K562 (cell line): Measurements from ENCODE around the gene LRRC43. TPM values are rescaled to one million over a fixed set of nuclear protein-coding genes. Genes with fewer than 3 reads are reported as not detected.
A peak's percentile ranks its signal among the peaks of the same experiment; 100 is the strongest.

Experiments used
- ATAC-seq: fragments of 200-7000 bp; cut with Tn5 transposase; 3 replicates; pipeline ENCODE4 v1.9.1; 2020; ENCODE audit warnings: moderate library complexity
- BruUV-seq: library from RNA; stranded (reverse); fragments of 400-500 nt; replicated peaks from 2 replicates; lab custom pipeline; 2021; lab: Mats Ljungman, UMichigan
- CTCF ChIA-PET: fragments of 300-600 bp; formaldehyde crosslinking; extraction: SDS; loops from one replicate; lab custom pipeline; 2021; ENCODE audit warnings: low intra/inter-chr PET ratio; lab: Yijun Ruan, JAX
- POLR2A ChIA-PET: fragments of 300-600, 350-650 bp; sonication (Branson Sonifier 250); formaldehyde crosslinking; extraction: SDS; loops from one replicate; lab custom pipeline; 2021; ENCODE audit warnings: antibody characterized with exemption, inconsistent platforms; lab: Yijun Ruan, JAX
- DNase-seq, 4 experiments: peaks; one replicate each; pipeline versions ENCODE4 v3.0.0 to v3.0.0-alpha.2; 2011 to 2018; ENCODE audit warnings: low spot score in 3 of 4, mixed read lengths in 3 of 4; ENCODE audit errors: extremely low read depth in 1 of 4
- FAIRE-seq: peaks from 2 replicates; lab custom pipeline; 2011; peaks lifted over from hg19 to GRCh38; lab: Jason Lieb, UNC
- H2AFZ ChIP-seq: 2 replicates; pipeline ENCODE4 v1.6.0; 2011; ENCODE audit warnings: low read depth, low read length, control low read depth, inconsistent platforms
- H3K27ac ChIP-seq: fragments of 200-600 bp; 3 replicates; pipeline ENCODE4 v1.8.0; 2011; ENCODE audit warnings: low read depth, mild to moderate bottlenecking, control low read depth, inconsistent platforms, low read length, moderate library complexity, mixed read lengths; ENCODE audit errors: extremely low read depth
- H3K27me3 ChIP-seq, 2 experiments: fragments of 300-600 bp in 1 of 2; 2 replicates in 1 of 2; 3 replicates in 1 of 2; pipeline versions ENCODE4 v1.6.0 to v1.8.0; 2011; ENCODE audit warnings: inconsistent platforms in 2 of 2, low read length in 2 of 2, mild to moderate bottlenecking in 1 of 2, mixed read lengths in 1 of 2, moderate library complexity in 1 of 2; ENCODE audit not compliant: control insufficient read depth in 2 of 2, insufficient read depth in 2 of 2
- H3K36me3 ChIP-seq: fragments of 300-600 bp; 3 replicates; pipeline ENCODE4 v1.8.0; 2011; ENCODE audit warnings: mild to moderate bottlenecking, low read length, inconsistent platforms; ENCODE audit not compliant: control insufficient read depth, insufficient read depth
- H3K4me1 ChIP-seq, 2 experiments: fragments of 200-600 bp in 1 of 2; replicated peaks in 1 of 2; 2 replicates in 1 of 2; 3 replicates in 1 of 2; pipeline versions ENCODE4 v1.5.1 to v1.8.0; 2011; ENCODE audit warnings: inconsistent platforms in 2 of 2, low read length in 2 of 2, mild to moderate bottlenecking in 1 of 2, mixed read lengths in 1 of 2, moderate library complexity in 1 of 2; ENCODE audit not compliant: control insufficient read depth in 2 of 2, insufficient read depth in 2 of 2
- H3K4me2 ChIP-seq: 2 replicates; pipeline ENCODE4 v1.6.1; 2011; ENCODE audit warnings: low read length, control low read depth, inconsistent platforms, mixed read lengths; ENCODE audit not compliant: insufficient read depth
- H3K4me3 ChIP-seq: fragments of 200-600 bp; sonication (generic), shearing (Covaris generic); 2 replicates; pipeline ENCODE4 v1.5.1; 2016; ENCODE audit warnings: control low read depth, inconsistent platforms
- H3K79me2 ChIP-seq: fragments of 200-600 bp; 3 replicates; pipeline ENCODE4 v1.8.0; 2011; ENCODE audit warnings: low read length, inconsistent platforms; ENCODE audit not compliant: control insufficient read depth, insufficient read depth
- H3K9ac ChIP-seq, 2 experiments: 2 replicates each; pipeline versions ENCODE4 v1.6.0 to v1.6.1; 2011; ENCODE audit warnings: low read depth in 2 of 2, low read length in 2 of 2, control low read depth in 1 of 2, inconsistent platforms in 1 of 2, mild to moderate bottlenecking in 1 of 2, mixed read lengths in 1 of 2; ENCODE audit not compliant: insufficient read depth in 1 of 2
- H3K9me1 ChIP-seq: one replicate; pipeline ENCODE4 v1.6.0; 2011; ENCODE audit warnings: inconsistent platforms, mild to moderate bottlenecking, low read length, moderate library complexity; ENCODE audit not compliant: control insufficient read depth, insufficient read depth
- H3K9me3 ChIP-seq: replicated peaks from 2 replicates; pipeline ENCODE4 v1.5.1; 2011; ENCODE audit warnings: low read depth, low read length, inconsistent platforms; ENCODE audit not compliant: control insufficient read depth, insufficient read depth
- H4K20me1 ChIP-seq: replicated peaks from 2 replicates; pipeline ENCODE4 v1.6.1; 2011; ENCODE audit warnings: low read length, inconsistent platforms, mixed read lengths; ENCODE audit not compliant: control insufficient read depth, insufficient read depth
- POLR2AphosphoS2 ChIP-seq: IDR thresholded peaks from 2 replicates; pipeline ENCODE4 v1.6.1; 2012; ENCODE audit warnings: low read length, improper control_type of control experiment
- SMARCB1 ChIP-seq: IDR thresholded peaks from 2 replicates; pipeline ENCODE4 v1.6.1; 2011; ENCODE audit warnings: improper control_type of control experiment, low read depth; ENCODE audit not compliant: insufficient read length
- WGBS: fragments of 100-300 bp; shearing (Covaris generic); methylation state at CpG from one replicate; pipeline ENCODE4 v1.1.6; 2016; ENCODE audit warnings: low coverage, mixed read lengths; ENCODE audit not compliant: insufficient coverage; ENCODE audit errors: missing lambda C conversion rate; 5-methylcytosine and 5-hydroxymethylcytosine counted together
- in situ Hi-C: fragments of 300-500 bp; cut with MboI; formaldehyde crosslinking; loops from 4 replicates; pipeline ENCODE4 v1.15.0; 2018; ENCODE audit warnings: inconsistent platforms, mixed read lengths
- intact Hi-C: fragments of 100-400 bp; cut with micrococcal nuclease; formaldehyde crosslinking; loops from 2 replicates; pipeline ENCODE4 v1.14.2; 2022
- polyA plus RNA-seq, 8 experiments: library from polyadenylated mRNA; depleted of rRNA in 4 of 8; stranded (reverse) in 5 of 8; unstranded in 3 of 8; fragments of >200 nt; fragmentation: Nextera tagmentation in 2 of 8; fragmentation: Illumina TruSeq in 1 of 8; extraction: Ambion mirVana in 2 of 8; extraction: Trizol in 1 of 8; gene quantifications; 2 replicates each; pipeline versions ENCODE4 v1.2.1 to v1.2.3, GENCODE V29; 2011 to 2014; ENCODE audit warnings: inconsistent platforms in 1 of 8, missing spikeins in 1 of 8
- total RNA-seq, 7 experiments: library from RNA; depleted of rRNA in 6 of 7; stranded (reverse); fragments of >200 nt in 6 of 7; fragmentation: Illumina TruSeq in 2 of 7; extraction: Trizol in 2 of 7; gene quantifications; 2 replicates each; pipeline versions ENCODE4 v1.2.1 to v1.2.3, GENCODE V29; 2011 to 2021; ENCODE audit warnings: low replicate concordance in 1 of 7
- TF ChIP-seq, protein P1 (sequence below): fragments of 250-450 bp; sonication (Bioruptor Pico); IDR thresholded peaks from 2 replicates; pipeline ENCODE4 v1.5.0; 2021; ENCODE audit warnings: mild to moderate bottlenecking, moderate library complexity
- TF ChIP-seq, protein P2 (sequence below): fragments of 250-450 bp; sonication (Bioruptor Pico); IDR thresholded peaks from 2 replicates; pipeline ENCODE4 v1.9.0; 2021; ENCODE audit warnings: mild to moderate bottlenecking
- TF ChIP-seq, protein P3 (sequence below): fragments of 250-450 bp; sonication (Bioruptor Pico); IDR thresholded peaks from 2 replicates; pipeline ENCODE4 v1.5.0; 2022; ENCODE audit warnings: mild to moderate bottlenecking
- TF ChIP-seq, protein P4 (sequence below): fragments of 250-450 bp; sonication (Bioruptor Pico); IDR thresholded peaks from 2 replicates; pipeline ENCODE4 v1.4.0; 2020; ENCODE audit warnings: mild to moderate bottlenecking, moderate library complexity

LRRC43 gene
- total and polyA plus RNA-seq, 9 of the 15 experiments (the other 6 are each of a cell fraction or from before 2014, with no cell fraction given), result 0.19 TPM; not detected in 8

DNA sequence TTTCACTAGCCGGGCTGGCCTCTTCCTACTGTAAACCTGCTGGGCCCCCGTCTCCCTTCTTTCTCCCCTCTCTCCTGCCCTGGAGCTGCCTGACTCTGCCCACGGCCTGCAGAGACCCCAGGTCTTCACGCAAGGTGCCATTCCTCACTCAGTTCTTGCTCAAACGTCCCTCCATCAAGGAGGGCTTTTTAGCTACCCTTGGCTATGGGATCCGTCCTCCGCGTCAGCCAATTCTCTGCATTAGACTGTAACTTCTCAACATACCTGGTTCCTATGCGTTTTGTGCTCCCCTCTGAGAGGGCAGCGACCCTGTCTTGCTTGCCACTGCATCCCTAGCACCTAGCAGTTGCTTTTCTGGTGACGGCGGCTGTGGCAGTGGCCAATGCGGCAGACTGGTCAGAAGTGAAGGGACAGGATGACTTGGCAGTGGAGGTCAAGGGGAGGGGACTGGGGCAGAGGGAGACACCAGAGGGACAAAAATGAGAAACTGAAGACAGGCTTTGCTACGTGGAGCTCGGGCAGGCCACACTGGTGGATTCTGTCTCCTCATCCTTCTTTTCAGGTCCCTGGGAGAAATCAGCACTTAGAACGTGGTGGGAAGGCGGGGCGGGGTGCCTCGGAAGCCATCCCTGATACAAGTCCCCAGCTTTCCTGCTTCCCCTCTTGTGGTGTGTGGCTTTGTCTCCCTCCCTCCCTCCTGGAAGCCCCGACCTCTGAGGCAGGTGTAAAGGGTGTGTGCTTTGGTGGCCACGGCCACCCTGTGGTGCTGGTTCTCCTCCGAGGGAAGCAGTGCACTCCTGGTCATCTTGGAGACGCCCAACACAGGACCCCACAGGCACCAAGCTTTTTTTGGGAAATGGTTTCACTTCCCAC lies 22.4 kb downstream of the LRRC43 start:
- ChIA-PET CTCF (no interaction called here), POLR2A (interaction anchor here (0.7 to 11.2 kb wide), 9 partner anchors 9 to 151 kb away, joined by 3 to 149 read pairs (median 4); partner anchors contain the start of gene DIABLO)
- Histone ChIP-seq H3K4me1 (peaks cover 7 to 54% of the 10 kb centered on the region in 2 experiments; a peak in 3 of 5 replicates), H3K79me2 (no peaks in the 10 kb centered on the region), H4K20me1 (no peaks in the 10 kb centered on the region; the same call in 1 of the 2 replicates), H3K27ac (no peak overlapping the region), H3K9ac (peak overlapping the region in 1 of 2 experiments; percentile 77; a peak in 3 of 4 replicates), H3K9me3 (no peaks in the 10 kb centered on the region), H3K9me1 (no peaks in the 10 kb centered on the region), H3K36me3 (peaks cover 31% of the 10 kb centered on the region), H3K27me3 (no peaks in the 10 kb centered on the region), H3K4me2 (peak overlapping the region; percentile 3; the same call in 1 of the 2 replicates), H2AFZ (no peak overlapping the region), H3K4me3 (no peak overlapping the region)
- FAIRE-seq, result peak; percentile 68
- peak in 1 of 4 experiments; percentile 31 for DNase-seq
- in situ Hi-C loops, result no loop called here
- intact Hi-C loops, result no loop called here
- no TSS peak for BruUV-seq
- peak; percentile 14 for ATAC-seq
- WGBS, result 62% methylated on average over 19 of the region's 23 CpGs
- TF ChIP-seq, protein P1, sequence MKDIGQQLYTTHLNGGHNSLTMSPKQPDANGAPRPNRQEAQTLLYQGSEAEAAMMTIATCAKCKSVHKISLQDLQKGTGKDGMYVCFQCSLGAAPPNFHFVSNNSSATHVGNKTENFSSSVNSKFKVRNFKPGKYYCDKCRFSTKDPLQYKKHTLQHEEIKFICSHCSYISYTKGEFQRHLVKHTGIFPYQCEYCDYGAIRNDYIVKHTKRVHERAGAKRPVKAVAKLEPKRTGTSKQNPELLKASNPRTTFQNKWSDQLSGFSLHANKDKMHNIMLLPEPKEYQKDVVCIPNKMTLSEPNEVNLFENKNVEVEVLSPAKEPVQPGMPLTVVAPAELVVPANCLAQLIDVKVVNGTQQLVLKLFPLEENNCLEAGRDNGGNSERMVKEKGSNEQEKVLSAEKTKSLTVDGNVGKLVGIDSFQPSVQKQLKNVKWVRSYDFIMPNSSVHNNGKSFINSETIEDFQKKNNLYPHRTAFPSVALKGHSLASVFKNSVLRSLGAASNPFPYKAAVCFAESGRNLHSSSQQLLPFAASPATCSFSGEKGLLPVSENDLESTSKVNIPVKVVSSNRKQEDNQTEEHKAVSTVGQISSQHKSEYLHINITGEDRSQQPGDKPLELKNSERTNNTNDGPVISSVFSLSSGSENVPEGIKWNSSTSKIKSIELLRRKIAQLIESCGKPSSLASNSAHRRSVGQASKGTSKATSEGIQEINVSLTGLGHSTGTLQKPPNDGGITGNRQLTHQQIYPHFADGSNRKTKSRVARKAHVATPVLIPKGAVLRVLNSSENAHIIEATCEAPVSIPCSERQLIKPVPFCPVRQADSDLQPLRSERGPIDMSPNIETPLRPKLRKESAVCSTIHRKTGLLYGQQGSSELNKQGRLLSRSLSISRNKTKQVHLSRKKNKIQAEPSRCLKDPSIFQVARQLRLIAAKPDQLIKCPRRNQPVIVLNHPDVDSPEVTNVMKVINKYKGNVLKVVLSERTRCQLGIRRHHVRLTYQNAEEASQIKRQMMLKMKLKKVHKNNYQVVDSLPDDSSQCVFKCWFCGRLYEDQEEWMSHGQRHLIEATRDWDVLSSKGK (CRISPR knock-in tag), result no peak
- TF ChIP-seq SMARCB1 (no peak), POLR2AphosphoS2 (peak; percentile 52)
- TF ChIP-seq, protein P2, sequence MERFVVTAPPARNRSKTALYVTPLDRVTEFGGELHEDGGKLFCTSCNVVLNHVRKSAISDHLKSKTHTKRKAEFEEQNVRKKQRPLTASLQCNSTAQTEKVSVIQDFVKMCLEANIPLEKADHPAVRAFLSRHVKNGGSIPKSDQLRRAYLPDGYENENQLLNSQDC, result no peak
- TF ChIP-seq, protein P3, sequence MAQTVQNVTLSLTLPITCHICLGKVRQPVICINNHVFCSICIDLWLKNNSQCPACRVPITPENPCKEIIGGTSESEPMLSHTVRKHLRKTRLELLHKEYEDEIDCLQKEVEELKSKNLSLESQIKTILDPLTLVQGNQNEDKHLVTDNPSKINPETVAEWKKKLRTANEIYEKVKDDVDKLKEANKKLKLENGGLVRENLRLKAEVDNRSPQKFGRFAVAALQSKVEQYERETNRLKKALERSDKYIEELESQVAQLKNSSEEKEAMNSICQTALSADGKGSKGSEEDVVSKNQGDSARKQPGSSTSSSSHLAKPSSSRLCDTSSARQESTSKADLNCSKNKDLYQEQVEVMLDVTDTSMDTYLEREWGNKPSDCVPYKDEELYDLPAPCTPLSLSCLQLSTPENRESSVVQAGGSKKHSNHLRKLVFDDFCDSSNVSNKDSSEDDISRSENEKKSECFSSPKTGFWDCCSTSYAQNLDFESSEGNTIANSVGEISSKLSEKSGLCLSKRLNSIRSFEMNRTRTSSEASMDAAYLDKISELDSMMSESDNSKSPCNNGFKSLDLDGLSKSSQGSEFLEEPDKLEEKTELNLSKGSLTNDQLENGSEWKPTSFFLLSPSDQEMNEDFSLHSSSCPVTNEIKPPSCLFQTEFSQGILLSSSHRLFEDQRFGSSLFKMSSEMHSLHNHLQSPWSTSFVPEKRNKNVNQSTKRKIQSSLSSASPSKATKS (CRISPR knock-in tag), result no peak
- TF ChIP-seq, protein P4, sequence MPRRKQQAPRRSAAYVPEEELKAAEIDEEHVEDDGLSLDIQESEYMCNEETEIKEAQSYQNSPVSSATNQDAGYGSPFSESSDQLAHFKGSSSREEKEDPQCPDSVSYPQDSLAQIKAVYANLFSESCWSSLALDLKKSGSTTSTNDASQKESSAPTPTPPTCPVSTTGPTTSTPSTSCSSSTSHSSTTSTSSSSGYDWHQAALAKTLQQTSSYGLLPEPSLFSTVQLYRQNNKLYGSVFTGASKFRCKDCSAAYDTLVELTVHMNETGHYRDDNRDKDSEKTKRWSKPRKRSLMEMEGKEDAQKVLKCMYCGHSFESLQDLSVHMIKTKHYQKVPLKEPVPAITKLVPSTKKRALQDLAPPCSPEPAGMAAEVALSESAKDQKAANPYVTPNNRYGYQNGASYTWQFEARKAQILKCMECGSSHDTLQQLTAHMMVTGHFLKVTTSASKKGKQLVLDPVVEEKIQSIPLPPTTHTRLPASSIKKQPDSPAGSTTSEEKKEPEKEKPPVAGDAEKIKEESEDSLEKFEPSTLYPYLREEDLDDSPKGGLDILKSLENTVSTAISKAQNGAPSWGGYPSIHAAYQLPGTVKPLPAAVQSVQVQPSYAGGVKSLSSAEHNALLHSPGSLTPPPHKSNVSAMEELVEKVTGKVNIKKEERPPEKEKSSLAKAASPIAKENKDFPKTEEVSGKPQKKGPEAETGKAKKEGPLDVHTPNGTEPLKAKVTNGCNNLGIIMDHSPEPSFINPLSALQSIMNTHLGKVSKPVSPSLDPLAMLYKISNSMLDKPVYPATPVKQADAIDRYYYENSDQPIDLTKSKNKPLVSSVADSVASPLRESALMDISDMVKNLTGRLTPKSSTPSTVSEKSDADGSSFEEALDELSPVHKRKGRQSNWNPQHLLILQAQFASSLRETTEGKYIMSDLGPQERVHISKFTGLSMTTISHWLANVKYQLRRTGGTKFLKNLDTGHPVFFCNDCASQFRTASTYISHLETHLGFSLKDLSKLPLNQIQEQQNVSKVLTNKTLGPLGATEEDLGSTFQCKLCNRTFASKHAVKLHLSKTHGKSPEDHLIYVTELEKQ (CRISPR knock-in tag), result no peak
